ENCODE data around the gene STK11.

Gene STK11

GRCh38 chr19:1225440-1226226 is 20.1 kb downstream of the STK11 start:
- no peak for DNase-seq (ENCODE audit: low read depth)

GRCh38 chr19:1226227-1226518 is 20.6 kb downstream of the STK11 start:
- no peak for DNase-seq (ENCODE audit: low read depth)

GRCh38 chr19:1226522-1227303 is 21.1 kb downstream of the STK11 start:
- DNase-seq (ENCODE audit: low read depth): no peak

- DNase-seq (ENCODE audit: low read depth): no peak
Observed at GRCh38 chr19:1227304-1228054, 21.9 kb downstream of the STK11 start.

- no peak for DNase-seq (ENCODE audit: low read depth)
Observed at GRCh38 chr19:1228161-1228957, 22.8 kb downstream of the STK11 start.

GRCh38 chr19:1229056-1229923 is 23.7 kb downstream of the STK11 start:
- DNase-seq (ENCODE audit: low read depth): no peak

GRCh38 chr19:1229924-1230782 is 24.6 kb downstream of the STK11 start:
- no peak for DNase-seq (ENCODE audit: low read depth)

GRCh38 chr19:1230783-1231489 is 25.4 kb downstream of the STK11 start:
- DNase-seq (ENCODE audit: low read depth): no peak

GRCh38 chr19:1231729-1232637 is 26.4 kb downstream of the STK11 start:
- no peak for DNase-seq (ENCODE audit: low read depth)

GRCh38 chr19:1232652-1233072 is 27.1 kb downstream of the STK11 start:
- no peak for DNase-seq (ENCODE audit: low read depth)

GRCh38 chr19:1233115-1233667 is 27.6 kb downstream of the STK11 start:
- DNase-seq (ENCODE audit: low read depth): no peak

- DNase-seq (ENCODE audit: low read depth): no peak
Observed at GRCh38 chr19:1234051-1234954, 28.7 kb downstream of the STK11 start.

GRCh38 chr19:1234955-1235380 is 29.4 kb downstream of the STK11 start:
- no peak for DNase-seq (ENCODE audit: low read depth)

- DNase-seq (ENCODE audit: low read depth): no peak
Observed at GRCh38 chr19:1235625-1236538, 30.3 kb downstream of the STK11 start.

- DNase-seq (ENCODE audit: low read depth): no peak
Observed at GRCh38 chr19:1236576-1236975, 31.0 kb downstream of the STK11 start.

Measured in non-pigmented ciliary epithelial cell (primary cell).